COLO829 (cell line): Measurements from ENCODE around the gene DLL4.
"Not testable (repeated sequence)": the region's sequence is repeated elsewhere in the genome, so short reads cannot be mapped to it uniquely, and the experiment has no call there.

Experiments
- DNase-seq: peaks from one replicate; pipeline ENCODE4 v3.0.0; 2012; ENCODE audit warnings: low spot score

Gene DLL4

DNA sequence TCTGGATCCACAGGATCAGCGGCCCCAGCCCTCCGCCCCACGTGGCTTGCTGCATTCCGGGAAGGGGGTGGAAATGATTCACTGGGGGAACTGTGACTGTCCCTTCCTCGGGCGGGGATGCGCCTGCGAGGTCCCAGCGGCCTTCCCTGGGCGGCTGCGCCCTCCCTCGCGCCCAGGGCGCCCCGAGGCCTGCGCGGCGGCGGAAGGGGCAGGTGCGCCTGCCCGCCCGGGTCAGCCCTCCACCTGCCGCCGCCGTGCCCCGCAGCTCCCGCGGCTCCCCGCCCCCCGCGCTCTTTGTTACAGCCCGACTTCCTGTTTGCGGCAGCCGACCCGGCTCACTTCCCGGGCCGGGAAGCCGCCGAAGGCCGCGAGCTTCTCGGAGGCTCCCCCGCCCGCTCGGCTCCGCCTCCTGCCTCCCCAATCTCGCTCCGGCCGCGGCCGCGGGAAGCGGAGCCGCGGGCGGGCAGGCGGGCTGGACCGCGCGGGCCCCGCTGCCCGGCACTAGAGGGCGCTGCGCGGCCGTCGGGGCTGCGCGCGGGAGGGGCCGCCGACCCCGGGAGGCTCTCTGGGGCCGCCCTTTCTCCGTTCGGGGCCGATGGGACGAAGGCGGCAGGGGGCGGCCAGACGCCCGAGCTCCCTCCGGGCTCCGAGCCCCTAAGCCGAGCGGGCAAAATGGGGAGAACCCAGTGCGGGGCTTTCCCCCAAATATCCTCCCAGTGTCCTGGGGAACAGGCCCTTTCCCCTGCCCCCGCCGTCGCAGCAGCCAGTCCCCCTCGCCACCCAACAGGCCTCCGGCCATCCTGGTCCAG is 12.6 kb downstream of the DLL4 start:
- DNase-seq = peak; percentile 18

DNA sequence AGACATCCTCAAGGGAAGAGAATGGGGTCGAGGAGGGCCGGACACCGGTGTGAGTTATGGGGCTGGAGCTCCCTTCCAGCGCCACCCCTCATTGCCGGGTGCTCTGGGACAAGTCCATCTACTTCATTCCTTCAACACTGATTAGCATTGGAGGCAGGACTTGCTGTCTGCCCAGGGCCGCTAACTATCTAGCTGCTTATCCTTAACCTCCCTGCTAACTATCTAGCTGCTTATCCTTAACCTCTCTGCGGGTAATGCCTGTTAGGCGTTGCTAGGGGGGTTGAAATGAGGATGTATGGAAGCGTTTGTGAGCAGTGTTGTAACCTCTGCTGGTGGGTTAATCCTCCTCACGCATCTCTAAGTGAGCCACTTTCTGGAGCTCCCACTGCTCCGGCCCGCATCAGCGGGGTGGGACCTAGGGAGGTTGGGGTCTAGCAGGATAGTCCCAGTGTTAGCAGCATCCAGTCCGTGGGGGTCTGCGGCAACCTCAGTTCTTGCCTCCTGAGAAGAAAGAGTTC is 13.3 kb downstream of the DLL4 start:
- DNase-seq = no peak

DNA sequence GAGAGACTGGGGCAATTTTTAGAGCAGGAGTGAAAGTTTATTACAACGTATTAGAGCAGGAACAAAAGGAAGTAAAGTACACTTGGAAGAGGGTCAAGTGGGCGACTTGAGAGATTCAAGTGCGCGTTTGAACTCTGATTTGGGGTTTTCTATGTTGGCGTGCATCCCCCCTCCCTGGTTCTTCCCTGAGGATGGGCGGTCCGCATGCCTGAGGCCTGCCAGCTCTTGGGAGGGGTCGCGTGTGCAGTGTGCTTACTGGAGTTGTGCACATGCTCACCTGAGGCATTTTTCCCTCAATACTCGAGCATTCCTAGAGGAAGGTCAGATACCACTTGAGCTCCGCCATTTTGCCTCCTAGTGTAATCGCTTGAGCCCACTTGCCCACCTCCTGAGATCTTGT is 13.7 kb downstream of the DLL4 start:
- DNase-seq = no peak

DNA sequence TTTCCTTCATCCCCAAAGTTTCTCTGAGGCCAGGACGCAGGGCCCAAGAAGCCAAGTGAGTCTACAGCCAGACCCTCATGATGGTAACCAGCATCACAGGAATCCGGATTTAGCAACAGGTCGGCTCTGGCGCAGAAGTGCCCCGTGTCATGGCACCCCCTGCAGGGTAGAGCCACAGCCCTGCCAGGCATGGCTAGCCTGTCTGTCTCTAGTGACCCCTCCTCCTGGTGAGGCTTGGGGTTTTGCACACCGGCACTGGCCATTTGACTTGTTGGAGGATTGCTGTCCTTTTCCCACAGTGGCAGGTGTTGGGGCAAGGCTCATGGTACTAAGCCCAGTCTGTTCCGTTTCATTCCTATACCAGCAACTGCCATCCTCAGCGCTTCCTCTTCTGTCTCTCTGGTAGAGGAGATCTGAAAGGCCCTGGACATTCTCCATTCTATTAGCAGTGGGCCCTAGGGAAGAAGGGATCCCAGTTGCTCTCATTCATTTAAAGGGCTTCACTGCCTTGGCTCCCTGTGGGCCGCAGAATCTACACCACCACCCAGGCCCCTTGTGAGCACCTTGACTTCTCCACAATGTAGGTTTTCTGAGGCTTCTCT is 14.7 kb downstream of the DLL4 start:
- no peak for DNase-seq

DNA sequence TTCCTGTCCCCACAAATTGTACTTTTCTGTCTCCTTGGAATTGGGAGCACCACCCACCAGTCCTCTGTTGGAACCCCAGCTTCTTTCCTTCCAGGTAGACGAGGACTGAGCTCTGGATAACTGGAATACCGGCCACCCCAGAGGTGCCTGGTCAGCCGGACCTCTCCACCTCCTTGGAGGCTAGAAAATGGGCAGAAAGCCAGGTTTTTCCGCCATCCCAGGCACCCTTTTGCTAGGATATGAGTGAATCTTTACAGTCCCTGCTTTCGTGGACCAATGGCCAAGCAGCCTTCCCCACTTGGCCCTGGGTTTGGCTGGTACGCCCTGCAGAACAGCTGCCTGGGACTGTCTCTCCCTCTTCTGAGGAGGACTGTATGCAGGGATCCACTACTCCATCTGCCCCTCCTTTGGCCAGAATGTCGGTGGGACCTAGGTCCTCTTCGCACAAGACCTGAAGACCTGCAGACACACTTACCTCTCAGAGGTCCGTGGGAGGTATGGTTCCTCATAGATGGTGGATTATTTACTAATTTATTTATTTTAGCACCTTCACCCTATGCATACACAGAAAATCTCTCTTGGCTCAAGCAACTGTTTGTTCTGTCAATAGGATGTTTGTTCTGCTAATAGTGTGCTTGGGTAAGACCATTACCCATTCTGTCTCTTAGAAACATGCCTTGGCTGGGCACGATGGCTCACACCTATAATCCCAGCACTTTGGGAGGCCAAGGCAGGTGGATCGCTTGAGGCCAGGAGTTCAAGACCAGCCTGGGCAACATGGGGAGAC is 15.6 kb downstream of the DLL4 start:
- DNase-seq = no peak

DNA sequence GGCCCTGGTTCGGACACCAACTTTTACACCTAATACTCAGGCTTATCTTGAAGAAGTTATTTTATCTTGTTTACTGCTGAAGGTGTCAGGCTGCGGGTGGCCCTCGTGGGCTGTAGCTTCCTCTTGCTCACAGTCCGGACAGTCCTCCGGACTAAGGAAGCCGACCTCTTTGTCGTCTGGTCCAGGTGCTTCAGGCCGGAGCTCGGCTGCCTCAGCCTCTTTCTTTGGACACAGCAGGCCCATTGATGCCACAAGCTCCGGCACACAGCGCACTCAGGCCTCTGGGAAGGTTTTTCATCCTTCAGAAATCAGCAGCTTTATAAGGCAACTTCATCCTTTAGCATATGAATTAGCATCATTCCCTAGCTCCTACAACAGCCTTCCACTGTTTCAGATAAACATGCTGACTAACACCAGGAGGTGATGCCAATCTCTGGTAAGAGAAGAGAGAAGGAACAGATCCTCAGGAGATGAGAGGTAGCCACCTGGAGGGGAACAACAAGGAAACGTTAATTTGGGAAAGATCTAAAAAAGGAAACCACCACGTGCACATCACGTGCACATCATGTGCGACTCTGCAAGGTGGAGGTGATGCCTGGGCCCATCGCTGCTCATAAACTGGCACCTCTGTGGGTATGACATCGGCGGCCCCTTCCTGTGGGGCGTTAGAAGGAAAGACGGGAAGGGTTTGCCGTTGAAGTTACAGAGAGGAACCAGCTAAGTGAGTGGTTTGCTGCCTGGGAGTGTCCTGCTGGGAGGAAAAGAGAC is 19.8 kb downstream of the DLL4 start:
- no peak for DNase-seq

DNA sequence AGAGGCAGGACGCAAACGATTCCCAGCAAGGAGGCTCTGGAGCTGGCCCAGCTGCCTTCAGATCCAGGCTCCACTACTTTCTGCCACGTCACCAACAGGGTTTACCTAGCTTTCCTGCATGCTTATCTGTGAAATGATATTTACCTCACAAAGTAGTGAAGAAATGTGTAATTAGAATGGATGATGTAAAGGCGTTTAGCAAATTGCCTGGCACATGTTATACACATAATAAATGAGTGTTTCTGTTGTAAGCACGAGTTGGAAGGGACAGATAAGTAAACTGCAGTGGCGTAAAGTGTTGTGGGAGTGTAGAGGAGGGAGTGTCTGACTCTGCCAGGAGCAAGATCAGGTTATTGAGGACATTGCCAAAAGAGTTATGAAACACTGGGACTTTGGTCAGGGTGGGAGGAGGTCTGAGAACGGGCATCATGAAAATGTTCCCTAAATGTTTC is 20.6 kb downstream of the DLL4 start:
- DNase-seq = no peak

DNA sequence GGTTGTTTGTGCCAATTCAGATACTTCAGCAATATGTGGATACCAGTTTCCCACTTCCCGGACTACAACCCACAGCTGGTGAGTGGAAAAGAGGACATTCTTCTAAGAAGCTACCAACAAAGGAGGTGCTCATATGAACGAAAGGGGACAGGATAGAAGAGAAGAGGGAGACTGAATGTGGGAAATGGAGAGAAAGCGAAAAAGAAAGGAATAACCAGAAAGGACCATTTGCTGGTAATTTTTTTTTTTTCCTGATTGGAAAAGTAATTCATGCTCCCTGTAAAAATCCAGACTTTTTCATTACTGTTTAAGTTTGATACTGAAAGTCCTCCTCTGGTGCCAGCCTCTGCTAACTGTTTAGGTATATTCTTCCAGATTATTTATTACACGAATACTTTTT is 22.6 kb downstream of the DLL4 start:
- no peak for DNase-seq

DNA sequence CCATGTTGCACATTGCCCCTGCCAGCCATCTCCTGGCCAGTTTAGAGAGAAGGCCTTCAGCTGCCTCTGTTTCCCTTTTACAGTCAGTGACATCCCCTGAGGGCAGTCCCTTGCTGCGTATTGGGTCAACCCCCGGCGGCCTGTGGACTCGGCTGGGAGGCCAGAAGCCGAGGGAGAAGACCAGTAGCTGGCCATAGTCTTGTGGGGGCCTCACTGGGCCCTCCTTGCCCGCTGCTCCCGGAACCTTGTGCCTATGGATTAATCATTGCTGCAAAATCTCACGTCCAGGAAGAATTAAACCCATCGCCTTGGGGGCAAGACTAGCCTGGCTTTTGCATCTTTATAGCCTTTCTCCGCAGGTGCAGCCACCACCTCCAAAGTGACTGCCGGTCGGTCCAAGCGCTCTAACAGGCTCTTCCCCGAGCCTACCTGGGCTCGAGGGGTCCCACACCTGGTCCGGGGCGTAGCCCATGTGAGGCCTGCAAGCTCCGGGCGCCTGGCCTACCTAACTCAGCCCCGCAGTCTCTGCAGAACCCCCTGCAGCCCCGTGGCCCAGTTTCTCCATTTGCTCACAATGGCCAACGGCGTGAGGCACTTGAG is 23.3 kb downstream of the DLL4 start:
- DNase-seq = no peak

DNA sequence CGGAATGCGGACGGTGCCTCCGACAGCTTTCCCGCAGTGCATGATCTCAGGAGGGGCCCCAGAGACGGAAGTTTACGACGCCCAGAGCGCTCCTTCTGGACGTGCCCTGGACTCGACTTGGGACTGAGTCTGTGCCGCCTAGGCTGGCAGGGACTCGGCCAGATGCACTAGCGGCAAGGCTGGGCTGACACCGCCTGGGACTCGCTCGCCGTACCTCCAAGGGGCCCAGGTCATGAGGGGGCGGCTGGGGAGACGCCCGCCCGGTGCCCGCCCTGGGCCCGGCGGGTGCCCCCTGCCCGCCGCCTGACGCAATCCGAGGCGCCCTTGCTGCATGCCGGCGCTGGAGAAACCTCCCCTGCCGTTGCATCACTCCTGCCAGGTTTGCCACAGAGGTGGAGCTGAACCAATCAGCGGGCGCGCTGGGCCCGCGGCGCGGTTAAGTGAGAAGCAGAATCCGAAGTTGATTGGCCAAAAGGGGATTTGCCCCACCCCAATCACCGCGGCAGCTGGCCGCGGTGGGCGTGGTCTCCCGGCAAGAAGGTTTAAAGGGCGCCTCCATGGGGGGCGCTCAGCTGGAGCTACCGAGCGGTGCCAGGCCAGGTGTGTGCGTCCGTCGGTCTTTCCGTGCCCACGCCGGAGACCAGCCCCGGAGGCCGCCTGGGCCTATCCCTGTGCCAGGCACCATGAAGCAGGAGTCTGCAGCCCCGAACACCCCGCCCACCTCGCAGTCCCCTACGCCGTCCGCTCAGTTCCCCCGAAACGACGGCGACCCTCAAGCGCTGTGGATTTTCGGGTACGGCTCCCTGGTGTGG is 24.0 kb downstream of the DLL4 start, which contains the start of gene CHAC1:
Gene CHAC1, plus strand, starts transcription at position 571 of the 812 bp plus-strand sequence. Its CDS starts 113 bp downstream, at position 684.
- DNase-seq = peak; percentile 90

DNA sequence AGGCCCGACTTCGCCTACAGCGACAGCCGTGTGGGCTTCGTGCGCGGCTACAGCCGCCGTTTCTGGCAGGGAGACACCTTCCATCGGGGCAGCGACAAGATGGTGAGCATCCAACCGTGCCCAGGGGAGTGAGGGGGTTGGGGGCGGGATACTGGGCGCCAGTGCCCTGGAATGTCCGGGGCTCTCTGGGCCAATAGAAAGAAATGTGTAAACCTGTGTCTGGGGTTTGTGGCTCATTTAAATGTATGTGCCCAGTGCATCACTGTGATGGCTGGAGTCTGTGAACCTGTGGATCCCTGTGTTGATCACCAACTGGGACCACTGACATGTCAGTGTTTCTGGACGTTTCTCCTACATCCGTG is 24.6 kb downstream of the DLL4 start:
- DNase-seq = no peak

DNA sequence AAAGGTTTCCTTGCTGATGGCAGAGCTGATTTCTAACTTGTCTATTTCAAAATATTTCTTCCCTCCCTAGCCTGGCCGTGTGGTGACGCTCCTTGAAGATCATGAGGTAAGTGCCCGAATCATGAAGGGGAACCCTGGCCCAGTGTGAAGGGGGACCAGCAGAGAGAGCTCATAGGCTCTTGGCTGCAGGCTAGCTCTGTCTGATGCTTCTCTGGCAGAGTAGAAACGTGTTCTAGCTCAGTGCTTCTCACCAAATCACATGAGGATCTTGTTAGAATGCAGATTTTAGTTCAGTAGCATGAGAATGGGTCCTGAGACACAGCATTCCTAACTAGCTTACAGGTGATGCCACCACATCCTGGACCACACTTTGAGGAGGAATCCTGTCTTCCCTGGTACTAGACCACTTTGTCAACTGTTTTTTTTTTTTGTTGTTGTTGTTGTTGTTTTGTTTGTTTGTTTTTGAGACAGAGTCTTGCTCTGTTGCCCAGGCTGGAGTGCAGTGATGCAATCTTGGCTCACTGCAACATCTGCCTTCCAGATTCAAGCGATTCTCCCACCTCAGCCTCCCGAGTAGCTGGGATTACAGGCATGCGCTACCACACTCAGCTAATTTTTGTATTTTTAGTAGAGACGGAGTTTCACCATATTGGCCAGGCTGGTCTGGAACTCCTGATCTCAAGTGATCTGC is 25.2 kb downstream of the DLL4 start:
- DNase-seq = not testable (repeated sequence)

DNA sequence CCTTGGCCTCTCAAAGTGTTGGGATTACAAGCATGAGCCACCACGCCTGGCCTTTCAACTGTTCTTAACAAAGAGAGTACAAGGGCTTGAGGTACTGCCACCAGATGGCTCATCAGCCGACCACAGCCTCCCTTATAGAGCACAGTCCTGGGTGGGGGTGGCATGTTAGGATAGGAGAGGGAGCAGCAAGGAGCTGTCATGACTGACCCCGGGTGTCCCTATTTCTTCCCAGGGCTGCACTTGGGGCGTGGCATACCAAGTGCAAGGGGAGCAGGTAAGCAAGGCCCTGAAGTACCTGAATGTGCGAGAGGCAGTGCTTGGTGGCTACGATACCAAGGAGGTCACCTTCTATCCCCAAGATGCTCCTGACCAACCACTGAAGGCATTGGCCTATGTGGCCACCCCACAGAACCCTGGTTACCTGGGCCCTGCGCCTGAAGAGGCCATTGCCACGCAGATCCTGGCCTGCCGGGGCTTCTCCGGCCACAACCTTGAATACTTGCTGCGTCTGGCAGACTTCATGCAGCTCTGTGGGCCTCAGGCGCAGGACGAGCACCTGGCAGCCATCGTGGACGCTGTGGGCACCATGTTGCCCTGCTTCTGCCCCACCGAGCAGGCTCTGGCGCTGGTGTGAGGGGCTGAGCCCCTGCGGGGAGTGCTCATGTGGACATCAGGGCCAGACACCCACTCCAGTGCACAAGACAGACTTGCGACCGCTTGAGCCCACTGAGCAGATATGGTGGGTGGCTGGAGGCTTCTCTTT is 26.2 kb downstream of the DLL4 start:
- no peak for DNase-seq

DNA sequence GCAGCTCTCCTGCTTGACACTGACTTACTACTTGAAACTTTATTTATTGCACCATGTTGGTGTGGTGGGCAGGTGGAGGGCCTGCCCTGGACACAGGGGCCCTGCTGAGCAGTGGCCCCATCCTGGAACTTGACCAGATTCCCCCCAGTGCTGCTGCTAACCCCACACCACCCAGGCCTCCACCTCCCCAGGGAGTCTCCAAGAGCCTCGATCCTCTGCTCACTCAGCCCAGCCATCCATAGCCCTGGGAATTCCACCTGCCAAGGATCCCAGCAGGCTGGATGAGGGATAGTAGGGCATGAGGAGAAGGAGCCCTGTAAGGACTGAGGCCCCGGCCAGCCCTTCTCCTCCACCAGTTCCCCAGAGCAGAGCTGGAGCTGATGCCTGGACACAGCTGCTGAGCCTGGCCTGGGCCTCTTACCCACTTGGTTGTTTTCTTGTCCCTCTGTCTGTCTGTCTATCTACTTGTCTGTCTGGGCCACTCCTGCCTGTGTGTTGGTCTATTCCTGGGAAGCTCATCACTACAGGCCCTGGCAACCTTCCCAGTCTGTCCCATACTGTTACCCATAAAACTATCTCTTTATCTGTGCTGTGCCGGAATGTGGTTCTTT is 26.9 kb downstream of the DLL4 start:
- DNase-seq = no peak

DNA sequence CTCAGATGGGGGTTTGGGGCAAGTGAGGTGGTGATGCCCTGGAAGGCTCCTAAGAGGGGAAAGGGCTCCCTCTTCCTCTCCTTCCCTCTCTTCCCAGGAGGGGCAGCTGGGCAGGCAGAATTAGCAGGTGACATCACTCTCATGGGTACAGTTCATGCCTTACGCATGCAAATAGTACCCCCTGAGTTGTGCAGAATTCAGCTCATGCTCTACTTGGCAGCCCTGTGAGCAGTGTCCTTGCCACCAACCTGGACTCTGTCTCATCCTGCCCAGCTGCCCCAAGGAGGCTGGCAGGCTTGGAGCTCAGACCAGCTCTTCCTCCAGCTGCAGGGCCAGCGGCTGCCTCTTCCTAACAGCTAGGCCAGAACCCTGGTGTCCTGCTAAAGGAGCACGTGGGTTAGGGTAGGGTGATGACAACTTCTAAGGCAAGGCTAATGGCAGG is 27.4 kb downstream of the DLL4 start:
- no peak for DNase-seq

DNA sequence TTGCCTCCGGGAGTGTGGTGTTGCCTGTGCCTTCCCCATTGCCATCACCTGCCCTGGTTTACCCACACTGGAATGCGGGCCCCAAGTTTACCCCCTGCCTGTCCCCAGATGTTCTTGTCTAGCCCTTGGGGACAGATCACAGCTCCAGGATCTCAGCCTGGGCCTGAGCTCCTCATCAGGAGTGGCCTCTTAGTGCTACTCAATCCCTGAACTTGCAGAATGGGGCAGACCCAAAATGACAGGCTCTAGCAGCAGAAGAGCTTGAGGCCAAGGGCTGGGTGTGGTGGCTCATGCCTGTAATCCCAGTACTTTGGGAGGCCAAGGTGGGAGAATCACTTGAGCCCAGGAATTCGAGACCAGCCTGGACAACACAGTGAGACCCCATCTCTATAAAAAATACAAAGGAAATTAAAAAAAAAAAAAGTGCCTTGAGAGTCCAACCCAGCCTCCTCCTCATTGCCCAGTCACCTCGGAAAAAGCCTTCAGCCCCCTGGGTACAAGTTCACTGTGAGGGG is 28.0 kb downstream of the DLL4 start:
- DNase-seq = no peak

DNA sequence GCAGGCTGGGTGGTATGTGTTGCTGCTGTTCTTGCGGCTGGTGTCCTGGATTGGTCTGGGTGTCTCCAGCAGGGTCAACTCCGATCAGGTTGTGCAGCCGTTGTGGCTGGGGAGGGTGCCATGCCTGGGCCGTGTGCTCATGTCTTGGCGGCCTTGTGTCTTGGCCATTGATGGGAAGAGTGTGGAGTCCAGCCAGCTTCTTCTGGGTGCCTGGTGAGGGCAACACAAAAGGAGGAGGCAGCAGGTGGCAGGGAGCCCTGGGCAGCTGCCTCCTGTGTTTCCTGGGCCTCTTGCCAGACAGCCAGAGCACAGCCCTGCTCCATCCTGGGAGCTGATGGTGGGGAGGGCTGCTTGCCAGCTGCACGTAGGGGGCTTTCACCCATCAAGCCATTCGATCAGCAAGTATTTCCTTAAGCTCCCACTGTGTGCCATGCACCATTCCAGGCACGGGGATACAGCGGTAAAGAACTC is 28.5 kb downstream of the DLL4 start:
- DNase-seq = no peak

DNA sequence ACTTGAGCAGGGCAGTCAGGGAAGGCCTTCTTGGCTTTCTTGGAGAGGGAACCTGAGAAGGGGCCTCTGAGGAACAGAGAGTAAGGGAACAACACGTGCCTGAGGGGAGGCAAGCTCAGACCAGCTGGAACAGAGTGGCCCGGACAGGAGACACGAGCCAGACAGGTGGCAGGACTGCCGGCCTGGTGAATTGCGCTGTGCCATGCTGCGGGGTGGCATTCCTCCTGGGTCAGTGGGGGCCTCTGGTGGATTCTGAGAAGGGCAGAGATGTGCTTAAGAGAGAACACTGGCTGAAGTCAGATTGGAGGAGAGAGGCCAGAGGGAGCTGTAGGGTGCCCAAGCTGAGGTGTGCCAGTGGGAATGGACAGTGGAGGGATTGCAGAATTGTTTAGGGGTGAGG is 29.0 kb downstream of the DLL4 start:
- DNase-seq = no peak
